HG03432 (cell line): ENCODE data around the gene LRRC75B.
"Not testable (repeated sequence)": the region's sequence is repeated elsewhere in the genome, so short reads cannot be mapped to it uniquely, and the experiment has no call there.

Experiments used
- ATAC-seq: cut with Tn5 transposase; IDR thresholded peaks from one replicate; pipeline ENCODE4 v1.9.1; 2021; ENCODE audit warnings: mild to moderate bottlenecking, moderate library complexity; ENCODE audit not compliant: unreplicated experiment

The LRRC75B gene, protein sequence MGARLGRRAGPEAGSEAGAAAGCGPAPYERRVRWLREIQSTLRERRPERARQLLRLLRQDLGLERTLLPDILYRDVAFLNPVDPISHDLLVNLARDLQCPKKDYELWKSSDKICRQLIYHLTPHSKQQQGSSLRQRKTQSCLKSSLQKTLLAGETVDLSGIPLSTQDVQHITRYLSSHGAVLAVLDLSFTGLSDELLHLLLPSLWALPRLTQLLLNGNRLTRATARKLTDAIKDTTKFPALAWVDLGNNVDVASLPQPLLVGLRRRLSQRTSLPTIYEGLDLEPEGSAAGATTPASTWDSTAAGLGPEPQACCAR

DNA sequence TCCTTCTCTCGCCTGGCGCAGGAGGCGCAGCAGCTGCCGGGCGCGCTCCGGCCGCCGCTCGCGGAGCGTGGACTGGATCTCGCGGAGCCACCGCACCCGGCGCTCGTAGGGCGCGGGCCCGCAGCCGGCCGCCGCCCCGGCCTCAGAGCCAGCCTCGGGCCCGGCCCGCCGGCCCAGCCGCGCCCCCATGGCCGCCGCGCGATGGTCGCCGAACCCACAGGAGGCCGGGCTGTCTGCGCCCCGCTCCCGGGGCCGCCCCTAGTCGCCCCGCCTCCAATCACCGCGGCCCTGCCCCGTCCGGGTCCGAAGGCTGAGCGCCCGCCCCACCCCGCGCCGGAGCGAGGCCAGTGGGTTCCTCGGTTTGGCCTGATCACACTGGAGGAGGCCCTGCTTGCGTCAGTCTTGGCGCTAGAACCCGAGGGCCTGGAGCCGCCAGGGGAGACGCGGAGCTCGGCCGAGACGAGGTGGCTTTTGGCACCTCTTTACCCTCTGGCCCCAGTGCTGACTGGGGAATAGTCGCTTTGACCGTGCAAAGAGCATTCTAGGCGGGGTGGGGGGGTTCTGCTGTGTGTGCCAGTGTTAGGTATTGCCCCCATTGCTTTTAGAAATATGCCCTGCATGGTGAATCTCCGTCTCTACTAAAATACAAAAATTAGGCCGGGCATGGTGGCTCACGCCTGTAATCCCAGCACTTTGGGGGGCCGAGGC lies at the start of gene LRRC75B:
Gene LRRC75B, minus strand, starts transcription at position 223 of the 708 bp plus-strand sequence. Its CDS starts 34 bp downstream, at position 189.
- ATAC-seq = peak; percentile 77

DNA sequence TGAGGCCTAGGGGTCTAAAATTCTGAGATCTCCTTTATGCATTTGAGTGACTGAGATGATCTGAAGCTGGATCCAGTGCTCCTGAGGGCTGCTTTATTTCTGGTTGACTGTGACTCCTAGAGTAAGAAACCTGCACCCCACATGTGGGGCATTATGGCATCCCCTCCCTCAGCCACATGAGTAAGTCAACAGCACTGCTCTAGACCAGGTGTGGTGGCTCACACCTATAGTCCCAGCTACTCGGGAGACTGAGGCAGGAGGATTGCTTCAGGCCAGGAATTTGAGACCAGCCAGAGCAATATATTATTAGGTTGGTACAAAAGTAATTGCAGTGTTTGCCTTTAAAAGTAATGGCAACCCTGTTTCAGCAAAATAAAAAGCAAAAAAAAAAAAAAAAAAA lies 49.4 kb upstream of the LRRC75B start:
- ATAC-seq = not testable (repeated sequence)

DNA sequence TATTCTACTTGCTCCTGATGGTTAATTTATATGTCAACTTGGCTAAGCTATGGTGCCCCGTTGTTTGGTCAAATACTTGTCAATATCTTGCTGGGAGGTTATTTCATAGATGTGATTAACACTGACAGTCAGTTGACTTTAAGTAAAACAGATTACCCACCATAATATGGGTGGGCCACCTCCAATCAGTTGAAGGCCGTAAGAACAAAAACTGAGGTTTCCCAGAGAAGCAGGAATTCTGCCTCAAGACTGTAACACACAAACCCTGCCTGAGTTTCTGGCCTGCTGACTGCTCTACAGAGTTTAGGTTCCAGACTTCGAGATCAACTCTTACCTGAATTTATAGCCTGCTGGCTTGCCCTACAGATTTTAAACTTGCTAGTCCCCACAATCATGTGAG lies 43.6 kb upstream of the LRRC75B start:
- not testable (repeated sequence) for ATAC-seq

DNA sequence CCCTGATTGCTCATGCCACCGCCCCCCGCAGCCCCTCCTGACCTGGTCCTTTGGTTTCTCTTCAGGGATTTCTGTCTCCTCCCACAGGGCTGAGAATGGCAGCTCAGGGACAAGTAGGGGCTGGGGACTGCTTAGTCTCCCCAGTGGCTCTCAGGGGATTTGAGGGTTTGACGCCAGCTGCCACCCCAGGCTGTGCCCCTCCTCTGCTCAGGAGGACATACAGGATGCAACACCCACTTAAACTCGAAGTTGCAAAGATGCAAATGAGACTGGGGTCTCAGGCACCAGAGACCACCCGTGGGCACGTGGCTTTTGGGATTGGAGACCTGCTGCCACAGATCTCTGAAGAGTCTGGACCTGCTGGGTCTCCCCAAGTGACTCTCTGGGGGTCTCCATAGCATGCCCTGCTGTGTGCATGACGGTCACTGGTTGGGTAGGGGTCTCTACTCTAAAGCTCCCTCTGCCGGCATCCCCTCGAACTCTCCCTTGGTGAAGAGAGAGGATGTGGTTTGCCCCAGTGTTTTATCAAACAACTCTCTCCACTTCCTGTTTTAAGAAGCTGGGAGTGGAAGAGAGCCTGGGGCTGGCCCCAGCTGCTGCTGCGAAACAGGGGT lies 42.0 kb upstream of the LRRC75B start:
- not testable (repeated sequence) for ATAC-seq

DNA sequence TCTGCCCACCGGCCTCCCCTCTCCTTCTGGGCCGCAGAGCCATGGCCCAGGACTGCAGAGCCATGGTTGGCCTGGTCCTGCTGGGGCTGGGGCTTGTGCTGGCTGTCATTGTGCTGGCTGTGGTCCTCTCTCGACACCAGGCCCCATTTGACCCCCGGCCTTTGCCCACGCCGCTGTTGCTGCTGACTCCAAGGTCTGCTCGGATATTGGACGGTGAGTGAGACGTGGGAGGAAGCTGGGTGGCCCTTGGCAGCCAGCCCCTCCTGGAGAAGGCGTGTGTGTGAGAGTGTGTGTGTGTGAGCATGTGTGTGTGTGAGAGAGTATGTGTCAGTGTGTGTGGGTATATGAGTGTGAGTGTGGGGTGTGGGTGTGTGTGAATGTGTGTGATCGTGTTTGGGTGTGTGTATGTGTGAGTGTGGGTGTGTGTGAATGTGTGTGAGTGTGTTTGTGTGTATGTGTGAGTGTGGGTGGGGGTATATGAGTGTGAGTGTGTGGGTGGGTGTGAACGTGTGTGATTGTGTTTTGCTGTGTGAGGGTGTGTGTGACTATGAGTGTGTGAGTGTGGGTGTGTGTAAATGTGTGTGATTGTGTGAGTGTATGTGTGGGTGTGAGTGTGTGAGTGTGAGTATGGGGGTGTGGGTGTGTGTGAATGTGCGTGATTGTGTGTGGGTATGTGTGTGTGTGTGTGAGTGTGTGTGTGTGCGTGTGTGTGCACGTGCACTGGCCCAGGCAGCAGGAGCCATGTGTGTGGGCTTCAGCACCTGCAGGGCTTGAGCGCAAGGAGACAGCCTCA lies 40.6 kb upstream of the LRRC75B start:
- ATAC-seq = not testable (repeated sequence)

DNA sequence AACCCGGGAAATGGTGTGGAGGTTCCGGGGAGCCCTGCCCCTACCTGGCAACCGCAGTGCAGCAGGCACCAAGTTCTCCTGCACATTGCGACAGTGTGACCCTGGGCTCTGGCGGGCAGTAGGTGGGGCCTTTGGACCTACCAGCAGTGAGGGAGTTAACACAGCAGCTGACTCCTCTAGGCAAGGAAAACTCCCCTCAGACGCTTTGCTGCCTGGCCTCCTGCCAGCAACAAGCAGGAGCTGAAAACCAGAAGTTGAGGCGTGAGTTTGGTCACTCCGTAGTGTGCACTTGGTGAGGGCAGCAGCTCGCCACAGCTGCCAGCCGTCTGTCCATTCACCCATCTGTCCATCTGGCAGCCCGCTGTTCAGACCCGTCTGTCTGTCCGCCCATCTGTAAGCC lies 39.8 kb upstream of the LRRC75B start:
- not testable (repeated sequence) for ATAC-seq

DNA sequence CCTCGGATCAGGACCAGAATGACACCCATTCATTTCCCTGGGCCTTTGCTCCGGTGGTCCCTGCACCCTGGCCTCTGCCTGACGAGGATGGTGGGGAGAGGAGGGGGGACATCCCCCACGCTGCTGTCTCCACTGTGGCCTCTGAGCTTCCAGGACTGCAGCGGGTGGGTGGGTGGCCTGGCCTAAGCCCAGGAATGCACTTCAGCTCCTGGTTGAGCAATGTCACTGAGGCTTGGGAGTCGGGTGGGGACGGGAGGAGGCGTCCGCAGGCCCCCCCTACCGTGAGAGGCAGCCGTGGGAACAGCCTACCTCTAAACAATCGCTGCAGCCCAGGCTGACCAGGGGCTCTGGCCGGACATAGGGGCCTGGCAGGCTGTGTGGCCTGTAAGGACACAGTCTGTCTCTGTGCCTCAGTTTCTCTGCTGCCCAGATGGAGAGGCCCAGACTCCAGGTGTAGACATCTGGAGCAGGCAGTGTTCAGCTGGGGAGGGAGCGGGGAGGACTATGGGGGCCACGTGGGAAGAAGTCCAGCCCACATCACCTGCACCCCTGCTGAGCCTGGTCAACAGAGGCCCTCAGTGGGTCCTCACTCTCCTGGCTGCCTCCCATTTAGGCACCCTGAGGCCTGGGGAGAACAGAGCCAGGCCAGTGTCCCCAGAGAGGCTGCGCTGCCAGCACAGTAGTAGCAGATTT lies 38.7 kb upstream of the LRRC75B start:
- ATAC-seq = not testable (repeated sequence)

DNA sequence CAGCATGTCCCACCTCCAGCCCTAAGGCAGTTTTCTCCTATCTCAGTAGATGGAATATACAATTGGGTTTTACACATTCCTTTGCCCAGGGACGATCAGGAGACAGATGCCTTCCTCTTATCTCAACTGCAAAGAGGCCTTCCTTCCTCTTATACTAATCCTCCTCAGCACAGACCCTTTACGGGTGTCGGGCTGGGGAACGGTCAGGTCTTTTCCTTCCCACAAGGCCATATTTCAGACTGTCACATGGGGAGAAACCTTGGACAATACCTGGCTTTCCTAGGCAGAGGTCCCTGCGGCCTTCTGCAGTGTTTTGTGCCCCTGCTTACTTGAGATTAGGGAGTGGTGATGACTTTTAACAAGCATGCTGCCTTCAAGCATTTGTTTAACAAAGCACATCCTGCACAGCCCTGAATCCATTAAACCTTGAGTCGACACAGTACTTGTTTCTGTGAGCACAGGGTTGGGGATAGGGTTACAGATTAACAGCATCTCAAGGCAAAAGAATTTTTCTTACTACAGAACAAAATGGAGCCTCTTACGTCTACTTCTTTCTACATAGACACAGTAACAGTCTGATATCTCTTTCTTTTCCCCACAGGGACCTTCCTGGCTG lies 38.0 kb upstream of the LRRC75B start:
- ATAC-seq = not testable (repeated sequence)

DNA sequence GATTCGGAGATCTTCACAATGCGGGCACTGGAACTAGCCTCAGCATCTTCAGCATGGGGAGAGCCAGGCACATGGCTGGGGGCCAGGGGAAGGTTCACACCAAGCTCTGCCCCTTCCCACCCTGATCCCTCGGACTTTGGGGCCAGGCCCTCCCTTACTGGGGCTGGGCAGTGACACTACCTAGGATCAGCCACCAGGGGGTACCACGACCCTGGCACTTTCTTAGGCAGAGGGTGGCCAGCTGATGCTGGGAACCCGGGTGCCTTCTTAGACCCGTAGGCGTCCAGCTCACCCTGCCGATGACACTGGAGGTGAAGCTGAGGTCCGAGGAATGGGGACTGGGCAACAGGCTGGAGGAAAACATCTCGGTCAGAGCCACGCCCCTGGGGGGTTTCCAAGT lies 36.2 kb upstream of the LRRC75B start:
- not testable (repeated sequence) for ATAC-seq

DNA sequence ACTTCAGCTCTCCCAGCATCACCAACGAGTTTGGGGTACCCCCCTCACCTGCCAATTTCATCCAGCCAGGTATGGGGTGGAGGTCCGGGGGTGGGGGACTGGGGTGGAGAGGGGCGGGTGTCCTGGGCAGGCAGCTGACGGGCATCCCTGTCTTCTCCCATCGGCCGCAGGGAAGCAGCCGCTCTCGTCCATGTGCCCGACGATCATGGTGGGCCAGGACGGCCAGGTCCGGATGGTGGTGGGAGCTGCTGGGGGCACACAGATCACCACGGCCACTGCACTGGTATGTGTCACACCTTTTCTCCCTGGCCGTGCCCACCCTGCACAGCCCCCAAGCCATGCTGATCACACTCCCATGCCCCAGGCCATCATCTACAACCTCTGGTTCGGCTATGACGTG lies 35.0 kb upstream of the LRRC75B start:
- not testable (repeated sequence) for ATAC-seq

DNA sequence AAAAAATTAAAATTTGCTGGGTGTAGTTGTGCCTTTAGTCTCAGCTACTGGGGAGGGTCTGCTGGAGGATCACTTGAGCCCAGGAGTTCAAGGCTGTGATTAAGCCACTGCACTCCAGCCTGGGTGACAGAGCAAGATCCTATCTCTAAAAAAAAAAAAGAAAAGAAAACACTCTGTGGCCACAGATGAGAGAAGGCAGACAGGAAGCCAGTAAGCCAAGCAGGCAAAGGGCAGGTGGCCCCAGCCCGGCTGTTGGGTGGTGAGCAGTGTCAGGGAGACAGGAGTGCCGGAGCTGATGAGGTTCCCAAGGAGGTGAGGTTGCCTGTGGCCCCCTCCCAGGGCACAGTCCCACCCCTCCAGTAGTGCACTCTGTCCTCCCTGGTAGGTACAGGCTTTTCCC lies 29.7 kb upstream of the LRRC75B start:
- not testable (repeated sequence) for ATAC-seq

DNA sequence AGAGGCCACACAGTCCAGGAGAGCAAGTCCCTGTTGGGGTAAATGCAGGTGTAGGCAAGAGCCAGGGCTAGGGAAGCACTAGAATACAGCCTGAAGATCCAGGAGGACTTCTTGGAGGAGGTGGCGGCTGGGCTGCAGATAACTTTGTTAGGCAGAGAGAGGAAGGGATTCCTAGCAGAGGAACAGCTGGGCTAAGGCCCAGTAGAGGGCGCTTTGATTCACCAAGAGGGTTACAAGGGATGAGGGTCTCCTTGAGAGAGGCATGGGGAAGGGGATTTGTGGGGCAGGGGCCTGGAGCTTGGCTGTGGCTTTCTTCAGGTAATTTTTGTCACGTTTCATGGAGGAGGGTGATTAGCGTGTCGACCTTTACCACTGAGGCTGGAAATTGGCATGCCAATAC lies 28.4 kb upstream of the LRRC75B start:
- not testable (repeated sequence) for ATAC-seq

DNA sequence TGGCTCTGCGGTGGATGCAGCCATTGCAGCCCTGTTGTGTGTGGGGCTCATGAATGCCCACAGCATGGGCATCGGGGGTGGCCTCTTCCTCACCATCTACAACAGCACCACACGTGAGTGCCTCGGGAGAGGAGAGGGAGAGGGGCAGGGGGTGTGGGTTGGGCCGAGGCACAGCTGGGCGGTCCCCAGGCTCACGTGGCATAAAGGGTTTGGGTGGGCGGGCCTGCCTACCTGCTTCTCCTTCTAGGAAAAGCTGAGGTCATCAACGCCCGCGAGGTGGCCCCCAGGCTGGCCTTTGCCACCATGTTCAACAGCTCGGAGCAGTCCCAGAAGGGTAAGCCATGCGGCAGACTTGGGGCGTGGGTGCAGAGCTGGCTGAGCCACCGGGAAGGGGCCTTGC lies 21.9 kb upstream of the LRRC75B start:
- not testable (repeated sequence) for ATAC-seq

DNA sequence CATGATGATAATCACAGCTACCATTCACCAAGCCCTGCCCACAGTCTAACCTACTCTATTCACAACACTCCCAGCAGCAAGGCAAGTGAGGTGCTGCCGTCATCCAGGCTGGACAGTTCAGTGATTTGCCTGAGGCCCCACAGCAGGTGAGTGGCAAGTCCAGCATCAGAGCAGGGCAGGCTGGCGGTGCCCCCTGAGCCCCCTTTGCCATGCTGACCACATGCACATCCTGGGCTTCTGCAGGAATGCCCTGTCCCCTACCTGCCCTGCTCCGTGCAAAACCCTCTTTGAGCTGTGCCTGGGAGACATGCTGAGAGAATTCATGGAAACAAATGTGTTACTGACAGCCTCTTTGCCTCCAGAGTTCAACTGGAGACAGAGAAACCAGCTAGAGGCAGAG lies 17.0 kb upstream of the LRRC75B start:
- not testable (repeated sequence) for ATAC-seq

DNA sequence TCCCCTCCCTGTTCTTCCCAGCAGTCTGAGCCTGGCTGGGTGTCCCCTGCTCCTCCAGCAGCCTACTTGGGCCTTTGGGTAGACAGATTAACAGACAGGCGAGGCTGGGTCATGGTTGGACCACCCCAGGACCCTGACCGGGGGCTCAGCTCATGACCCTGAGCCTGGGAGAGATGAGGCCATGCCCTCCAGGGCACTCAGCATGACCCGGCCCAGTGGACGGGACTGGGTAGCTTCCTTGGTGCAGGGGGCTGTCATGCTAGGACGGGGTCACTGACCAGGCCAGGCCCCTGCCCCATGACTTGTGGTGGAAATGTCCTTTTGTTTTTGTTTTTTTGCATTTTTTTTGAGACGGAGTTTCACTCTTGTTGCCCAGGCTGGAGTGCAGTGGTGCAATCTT lies 15.5 kb upstream of the LRRC75B start:
- not testable (repeated sequence) for ATAC-seq

DNA sequence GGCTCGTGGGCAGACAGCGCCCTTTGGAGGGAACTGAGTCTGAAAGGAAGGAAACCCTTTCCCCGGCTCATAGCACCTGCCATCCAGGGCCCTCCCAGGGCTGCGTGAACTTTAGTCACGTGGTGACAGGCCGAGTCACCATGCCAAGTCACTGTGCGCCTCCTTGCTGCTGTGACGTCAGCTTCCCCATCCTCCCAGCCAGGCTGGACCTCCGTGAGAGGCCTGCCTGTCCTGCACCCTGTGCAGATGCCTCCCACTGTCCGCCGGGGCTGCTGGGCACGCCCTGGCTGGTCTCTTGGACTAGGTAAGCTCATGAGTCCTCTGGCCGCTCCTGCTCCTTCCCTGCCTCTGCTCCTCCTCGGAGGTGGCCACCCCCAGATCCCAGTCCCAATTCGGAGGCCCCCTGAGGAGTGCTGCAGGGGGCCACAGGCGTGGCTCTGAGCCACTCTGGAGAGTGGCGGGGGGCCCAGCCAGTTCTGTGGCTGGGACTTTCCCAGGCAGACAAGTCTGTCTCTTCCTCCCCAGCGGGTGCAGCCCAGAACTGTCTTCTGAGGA lies 14.6 kb upstream of the LRRC75B start:
- not testable (repeated sequence) for ATAC-seq

DNA sequence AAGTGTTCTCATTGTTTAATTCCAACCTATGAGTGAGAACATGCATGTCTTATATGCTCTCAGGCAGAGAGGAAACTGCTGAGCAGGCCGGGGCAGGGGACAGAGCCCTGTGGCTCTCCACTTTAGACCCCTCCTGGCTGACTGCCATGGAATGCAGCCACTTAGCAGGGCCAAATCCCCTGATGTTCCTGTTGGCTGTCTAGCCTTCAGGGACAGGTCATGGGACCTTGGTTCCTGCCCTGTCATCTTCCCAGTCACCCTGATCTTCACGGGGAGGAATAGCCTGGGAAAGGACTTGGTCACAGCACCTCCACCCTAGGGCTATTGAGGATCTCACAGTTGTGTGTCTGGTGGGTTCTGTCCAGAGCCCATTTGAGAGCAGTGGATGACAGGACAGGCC lies 13.5 kb upstream of the LRRC75B start:
- not testable (repeated sequence) for ATAC-seq

DNA sequence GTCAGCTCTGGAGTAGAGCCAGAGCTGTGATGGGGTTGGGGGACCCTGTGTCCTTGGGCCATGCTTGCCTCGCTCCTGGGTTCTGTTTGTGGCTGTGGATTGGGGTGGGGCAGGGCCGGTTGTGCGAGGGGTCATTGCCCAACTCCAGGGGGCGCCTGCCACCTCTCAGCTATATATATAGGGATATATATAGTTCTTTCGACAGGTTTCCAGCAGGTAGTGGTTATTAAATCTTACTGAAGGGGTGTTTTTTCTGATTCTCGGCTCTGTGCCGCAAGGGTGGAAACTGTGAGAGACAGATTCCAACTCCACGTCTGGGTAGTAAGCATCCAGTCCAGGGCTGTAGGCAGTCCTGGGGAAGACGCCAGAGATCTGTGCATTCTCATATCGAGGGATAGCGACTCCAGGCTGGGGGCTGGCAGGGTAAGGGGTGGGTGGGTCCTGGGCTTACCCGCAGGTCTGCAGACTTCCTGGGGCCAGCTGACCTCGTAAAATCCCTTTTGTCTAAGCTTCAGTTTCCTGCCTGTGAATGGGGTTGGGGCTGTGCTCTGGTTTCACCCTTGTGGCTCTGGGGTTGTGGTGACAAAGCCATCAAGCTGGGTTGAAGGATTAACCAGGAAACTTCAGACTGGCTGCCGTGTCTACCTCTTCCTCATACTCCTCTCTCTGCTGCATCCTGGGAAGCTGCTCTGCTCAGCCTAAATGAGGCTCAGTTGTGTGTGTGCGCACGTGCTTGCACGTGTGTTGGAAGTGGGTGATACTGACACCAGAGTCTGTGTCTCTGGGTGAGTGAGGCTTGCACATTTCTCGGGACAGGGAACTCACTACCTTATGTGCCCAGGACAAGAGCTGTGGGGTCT lies 11.1 kb upstream of the LRRC75B start:
- not testable (repeated sequence) for ATAC-seq
